K562 (cell line): ENCODE results near the gene SPRY4. TPM values are rescaled to one million over a fixed set of nuclear protein-coding genes. Genes with fewer than 3 reads are reported as not detected.
A peak's percentile ranks its signal among the peaks of the same experiment; 100 is the strongest.

Experiments used
- ARHGAP35 ChIP-seq: fragments of 450-650 bp; IDR thresholded peaks from 2 replicates; pipeline ENCODE4 v1.6.1; 2018; ENCODE audit not compliant: partially characterized antibody
- BCLAF1 ChIP-seq, 2 experiments: fragments of 450-650 bp in 1 of 2; IDR thresholded peaks; 2 replicates each; pipeline ENCODE4 v1.6.1; 2011 to 2017; ENCODE audit warnings: low read depth in 2 of 2, antibody characterized with exemption in 1 of 2, borderline replicate concordance in 1 of 2, low read length in 1 of 2, mild to moderate bottlenecking in 1 of 2, mixed read lengths in 1 of 2; ENCODE audit not compliant: control insufficient read depth in 1 of 2
- DPF2 ChIP-seq: fragments of 450-650 bp; IDR thresholded peaks from 2 replicates; pipeline ENCODE4 v1.6.1; 2016
- LCOR ChIP-seq: sonication (generic); formaldehyde crosslinking; IDR thresholded peaks from 2 replicates; pipeline ENCODE4 v1.8.0; 2022; ENCODE audit warnings: mild to moderate bottlenecking, missing genetic modification reagents
- NKRF ChIP-seq: fragments of 450-650 bp; IDR thresholded peaks from 2 replicates; pipeline ENCODE4 v1.6.1; 2016; ENCODE audit warnings: borderline replicate concordance
- PATZ1 ChIP-seq: fragments of 250-450 bp; sonication (Bioruptor Pico); IDR thresholded peaks from 2 replicates; pipeline ENCODE4 v1.5.0; 2020; ENCODE audit warnings: mild to moderate bottlenecking, borderline replicate concordance
- THAP12 ChIP-seq: fragments of 250-450 bp; sonication (Bioruptor Pico); IDR thresholded peaks from 2 replicates; pipeline ENCODE4 v1.9.0; 2021; ENCODE audit warnings: mild to moderate bottlenecking, inconsistent platforms
- TRIM24 ChIP-seq, 2 experiments: fragments of 450-650 bp; IDR thresholded peaks; 2 replicates each; pipeline ENCODE4 v1.6.1; 2016
- ZBTB17 ChIP-seq: fragments of 450-650 bp; formaldehyde crosslinking; IDR thresholded peaks from 2 replicates; pipeline ENCODE4 v1.4.0; 2020; ENCODE audit warnings: mild to moderate bottlenecking
- ZBTB49 ChIP-seq: sonication (generic); formaldehyde crosslinking; IDR thresholded peaks from 2 replicates; pipeline ENCODE4 v1.8.0; 2022; ENCODE audit warnings: missing genetic modification reagents, mild to moderate bottlenecking, borderline replicate concordance
- ZNF124 ChIP-seq: sonication (generic); formaldehyde crosslinking; IDR thresholded peaks from 2 replicates; pipeline ENCODE4 v1.8.1; 2022; ENCODE audit warnings: missing genetic modification reagents
- ZNF274 ChIP-seq: IDR thresholded peaks from 2 replicates; pipeline ENCODE4 v1.6.1; 2011; ENCODE audit warnings: low read depth, mild to moderate bottlenecking, low read length, moderate library complexity, borderline replicate concordance
- ZNF586 ChIP-seq: fragments of 450-650 bp; formaldehyde crosslinking; conservative IDR thresholded peaks from 2 replicates; pipeline ENCODE4 v1.4.0; 2020; ENCODE audit warnings: mild to moderate bottlenecking, moderate library complexity
- ZZZ3 ChIP-seq: fragments of 450-650 bp; IDR thresholded peaks from 2 replicates; pipeline ENCODE4 v1.6.1; 2016; ENCODE audit warnings: antibody characterized with exemption, mild to moderate bottlenecking, moderate library complexity
- polyA plus RNA-seq, 8 experiments: library from polyadenylated mRNA; depleted of rRNA in 4 of 8; stranded (reverse) in 5 of 8; unstranded in 3 of 8; fragments of >200 nt; fragmentation: Nextera tagmentation in 2 of 8; fragmentation: Illumina TruSeq in 1 of 8; extraction: Ambion mirVana in 2 of 8; extraction: Trizol in 1 of 8; gene quantifications; 2 replicates each; pipeline versions ENCODE4 v1.2.1 to v1.2.3, GENCODE V29; 2011 to 2014; ENCODE audit warnings: inconsistent platforms in 1 of 8, missing spikeins in 1 of 8
- total RNA-seq, 7 experiments: library from RNA; depleted of rRNA in 6 of 7; stranded (reverse); fragments of >200 nt in 6 of 7; fragmentation: Illumina TruSeq in 2 of 7; extraction: Trizol in 2 of 7; gene quantifications; 2 replicates each; pipeline versions ENCODE4 v1.2.1 to v1.2.3, GENCODE V29; 2011 to 2021; ENCODE audit warnings: low replicate concordance in 1 of 7

Gene SPRY4
- total and polyA plus RNA-seq, 9 of the 15 experiments (the other 6 are each of a cell fraction or from before 2014, with no cell fraction given) = 2.6 to 24.2 (median 9.5) TPM

GRCh38 chr5:142324136-142324870, 518 bp downstream of the SPRY4 start (continued):
- TF ChIP-seq ARHGAP35 (no peak), NKRF (peak; percentile 3; the same call in 1 of the 2 replicates), ZNF124 (CRISPR knock-in tag) (no peak), LCOR (no peak), ZBTB17 (peak; percentile 67; the same call in 1 of the 2 replicates), ZZZ3 (no peak), BCLAF1 (IDR thresholded peaks at IDR 0.05; ENCODE audit: borderline replicate concordance in 1 of 2, control insufficient read depth in 1 of 2, low read depth in 2 of 2, low read length in 1 of 2) (no peak), THAP12 (peak; percentile 43; the same call in 1 of the 2 replicates), DPF2 (0 out of 2 replicates have a peak, but pooled peaks have one; percentile 2), ZBTB49 (CRISPR knock-in tag) (no peak; the same call in 1 of the 2 replicates), ZNF274 (no peak), ZNF586 (no peak), PATZ1 (0 out of 2 replicates have a peak, but pooled peaks have one; percentile 63), TRIM24 (IDR thresholded peaks at IDR 0.05) (0 out of 4 replicates have a peak, but pooled peaks of 1 of the 2 experiments have one; percentile 0)
